Measurements from ENCODE around the gene DSN1.
A peak's percentile ranks its signal among the peaks of the same experiment; 100 is the strongest.
"Not testable (repeated sequence)": the region's sequence is repeated elsewhere in the genome, so short reads cannot be mapped to it uniquely, and the experiment has no call there.

Gene DSN1

GRCh38 chr20:36773597-36774390 lies at the start of gene DSN1:
Gene DSN1, minus strand, starts transcription at chr20:36773763. Its CDS starts 2,305 bp downstream, at chr20:36771458.
- DNase-seq (ENCODE audit: low read depth in 2 of 2): peak; percentile 98

GRCh38 chr20:36823121-36823520 lies 49.6 kb upstream of the DSN1 start:
- DNase-seq (ENCODE audit: low read depth in 2 of 2): no peak

GRCh38 chr20:36821964-36822437 lies 48.4 kb upstream of the DSN1 start:
- DNase-seq (ENCODE audit: low read depth in 2 of 2): no peak

GRCh38 chr20:36820928-36821327 lies 47.4 kb upstream of the DSN1 start:
- DNase-seq (ENCODE audit: low read depth in 2 of 2): no peak

DNA sequence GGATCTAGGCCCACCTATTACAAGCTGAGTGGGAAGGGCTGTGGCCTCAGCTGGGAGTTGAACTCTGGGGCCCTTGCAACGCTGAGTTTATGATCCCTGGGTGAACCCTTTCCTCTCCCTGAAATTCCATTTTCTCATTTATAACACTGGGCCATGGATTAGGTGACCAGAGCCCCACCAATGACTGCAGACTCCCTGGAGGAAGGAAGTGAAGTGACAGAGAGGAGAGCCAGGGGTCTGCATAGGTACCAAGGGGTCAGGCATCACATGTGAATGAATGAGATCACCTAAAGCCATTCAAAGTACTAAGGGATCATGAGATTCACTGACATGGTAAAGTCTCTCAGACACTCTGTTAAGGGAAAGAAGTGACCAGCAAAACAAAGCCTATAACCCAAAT lies 46.5 kb upstream of the DSN1 start:
- no peak for DNase-seq (ENCODE audit: low read depth in 2 of 2)

- DNase-seq (ENCODE audit: low read depth in 2 of 2): no peak
These were observed 46.1 kb upstream of the DSN1 start for GRCh38 chr20:36819659-36820058.

DNA sequence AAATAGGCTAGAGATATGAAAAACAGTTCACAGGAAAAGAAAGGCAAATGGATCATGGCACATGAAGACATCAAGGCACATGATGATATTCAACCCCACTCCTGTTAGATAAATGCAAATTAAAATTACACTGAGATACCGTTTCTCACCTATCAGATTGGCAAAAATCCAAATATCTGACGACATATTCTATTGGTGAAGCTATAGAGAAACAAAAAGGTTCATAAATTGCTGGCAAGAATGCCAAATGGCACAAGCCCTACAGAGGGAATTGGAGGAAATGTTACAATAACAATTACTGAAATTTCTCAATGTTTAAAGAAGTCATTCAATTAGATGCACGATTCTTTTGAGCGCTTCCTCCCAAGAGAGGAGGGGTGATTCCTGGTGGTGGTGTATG lies 45.3 kb upstream of the DSN1 start:
- DNase-seq (ENCODE audit: low read depth in 2 of 2): no peak

DNA sequence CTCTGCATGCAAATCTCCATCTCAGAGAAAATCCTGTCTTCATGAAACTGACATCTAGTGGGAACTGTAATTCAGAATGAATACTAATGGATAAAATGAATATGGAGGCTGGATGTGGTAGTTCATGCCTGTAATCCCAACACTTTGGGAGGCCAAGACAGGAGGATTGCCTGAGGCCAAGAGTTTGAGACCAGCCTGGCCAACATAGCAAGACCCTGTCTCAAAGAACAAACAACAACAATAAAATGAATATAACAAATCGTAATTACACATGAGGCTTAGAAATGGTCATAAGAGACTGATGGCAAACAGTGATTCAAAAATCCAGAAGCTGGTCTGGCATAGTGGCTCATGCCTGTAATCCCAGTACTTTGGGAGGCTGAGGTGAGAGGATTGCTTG lies 44.6 kb upstream of the DSN1 start:
- no peak for DNase-seq (ENCODE audit: low read depth in 2 of 2)

- no peak for DNase-seq (ENCODE audit: low read depth in 2 of 2)
These were observed 43.9 kb upstream of the DSN1 start for GRCh38 chr20:36817496-36817895.

DNA sequence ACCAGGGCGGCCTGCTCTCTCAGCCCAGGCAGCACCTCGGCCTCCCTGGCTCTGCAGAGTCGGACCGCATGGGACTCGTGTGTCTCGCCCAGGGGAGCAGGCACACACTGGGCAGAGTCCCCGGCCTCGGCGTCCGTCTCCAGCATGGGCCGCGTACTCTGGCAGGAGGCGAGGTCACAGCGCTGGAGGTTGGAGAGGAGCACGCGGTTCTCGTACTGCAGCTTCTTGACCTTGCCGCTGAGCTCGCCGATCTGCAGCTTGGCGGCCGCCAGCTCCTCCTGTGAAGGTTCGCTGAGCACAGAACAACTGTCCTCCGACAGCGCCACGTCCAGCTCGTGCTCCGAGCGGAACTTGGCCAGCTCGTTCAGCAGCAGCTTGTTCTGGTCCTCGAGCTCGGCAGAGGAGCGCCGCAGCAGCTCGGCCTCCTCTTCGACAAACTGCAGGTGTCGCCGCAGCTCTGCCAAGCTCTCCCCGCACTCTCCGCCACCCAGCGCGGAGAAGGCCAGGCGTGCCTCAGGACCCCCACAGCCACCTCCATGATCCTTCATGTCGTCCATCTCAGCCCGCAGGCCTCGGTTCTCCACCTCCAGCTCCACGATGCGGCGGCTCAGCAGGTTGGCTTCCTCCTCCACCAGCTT lies 42.0 kb upstream of the DSN1 start:
- no peak for DNase-seq (ENCODE audit: low read depth in 2 of 2)

DNA sequence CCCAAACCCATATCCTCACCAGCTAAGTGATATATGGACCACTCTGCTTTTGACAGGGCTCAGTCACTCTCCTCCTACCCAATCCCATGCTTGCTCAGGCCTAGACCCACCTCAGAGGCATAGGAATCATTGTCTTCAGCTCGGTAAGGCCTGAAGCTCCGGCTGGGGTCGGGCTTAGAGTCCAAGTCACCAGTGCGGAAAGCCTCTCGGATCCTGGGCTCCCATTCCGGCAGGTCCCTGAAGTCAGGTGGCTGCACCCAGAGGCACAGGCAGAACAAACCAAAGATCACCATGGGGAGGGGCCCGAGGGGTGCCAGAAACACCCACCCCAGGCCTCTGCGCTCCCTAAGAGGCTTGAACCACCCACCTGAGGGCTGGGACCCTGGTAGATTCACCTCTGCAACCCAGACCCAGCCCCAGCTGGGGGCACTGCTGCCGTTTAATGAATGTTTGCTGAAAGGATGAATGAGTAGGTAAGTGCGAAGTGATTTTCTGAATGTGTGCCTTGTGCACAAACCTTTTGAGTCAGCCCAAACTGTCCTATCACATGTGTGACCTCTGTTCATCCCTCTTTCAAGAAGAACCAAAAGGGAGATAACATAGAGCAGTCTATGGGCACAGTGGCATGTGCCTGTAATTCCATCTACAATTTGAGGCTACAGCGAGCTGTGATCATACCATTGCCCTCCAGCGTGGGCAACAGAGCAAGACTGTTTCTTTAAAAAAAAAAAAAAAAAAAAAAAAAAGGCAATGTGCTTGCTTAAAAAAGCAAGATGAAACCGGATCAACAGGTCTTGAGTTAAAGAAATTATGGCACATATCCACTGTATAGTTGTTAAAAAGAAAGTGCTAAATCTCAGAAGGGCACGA lies 39.3 kb upstream of the DSN1 start:
- no peak for DNase-seq (ENCODE audit: low read depth in 2 of 2)

DNA sequence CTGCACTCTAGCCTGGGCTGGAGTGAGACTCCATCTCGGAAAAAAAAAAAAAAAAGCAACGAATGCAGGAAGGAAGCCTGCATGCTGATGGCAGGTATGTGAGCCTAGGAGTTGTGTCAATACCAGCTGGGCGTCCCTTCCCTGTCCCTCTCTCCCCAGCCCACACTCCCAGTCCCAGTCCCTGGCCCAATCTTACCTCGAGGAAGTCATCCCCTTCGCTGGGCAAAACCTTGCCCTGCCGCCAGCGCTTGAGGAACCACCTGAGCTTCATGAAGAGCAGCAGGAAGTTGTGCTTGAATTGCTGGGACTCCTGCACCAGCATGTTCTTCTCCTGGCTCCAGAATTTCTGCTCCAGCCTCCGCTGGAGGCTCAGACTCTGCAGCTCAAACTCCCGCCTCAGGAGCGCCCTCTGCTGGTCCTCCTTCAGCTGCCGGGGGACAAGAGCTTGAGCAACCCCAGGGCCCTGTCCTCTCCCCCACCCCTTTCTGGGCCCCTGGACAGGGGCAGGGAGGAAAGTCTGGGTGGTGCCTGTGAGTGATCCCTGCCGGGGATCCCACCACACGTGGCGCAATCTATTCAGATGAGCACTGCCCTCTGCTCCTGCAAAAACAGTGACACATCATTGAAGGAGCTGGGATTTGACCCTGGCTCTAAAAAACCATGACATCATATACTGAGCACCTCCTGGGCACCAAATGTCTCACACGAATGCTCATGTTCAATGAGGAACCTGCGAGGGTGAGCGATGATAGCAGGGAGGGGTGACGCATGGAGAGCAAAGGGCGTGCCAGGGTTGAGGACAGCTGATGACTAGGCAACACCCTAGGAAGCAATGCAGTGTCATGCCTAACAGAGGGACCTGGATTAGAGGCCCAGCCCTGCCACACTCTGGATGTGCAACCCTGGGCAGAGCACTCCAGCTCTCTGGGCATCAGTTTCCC lies 35.0 kb upstream of the DSN1 start:
- DNase-seq (ENCODE audit: low read depth in 2 of 2): peak; percentile 49 to 57

DNA sequence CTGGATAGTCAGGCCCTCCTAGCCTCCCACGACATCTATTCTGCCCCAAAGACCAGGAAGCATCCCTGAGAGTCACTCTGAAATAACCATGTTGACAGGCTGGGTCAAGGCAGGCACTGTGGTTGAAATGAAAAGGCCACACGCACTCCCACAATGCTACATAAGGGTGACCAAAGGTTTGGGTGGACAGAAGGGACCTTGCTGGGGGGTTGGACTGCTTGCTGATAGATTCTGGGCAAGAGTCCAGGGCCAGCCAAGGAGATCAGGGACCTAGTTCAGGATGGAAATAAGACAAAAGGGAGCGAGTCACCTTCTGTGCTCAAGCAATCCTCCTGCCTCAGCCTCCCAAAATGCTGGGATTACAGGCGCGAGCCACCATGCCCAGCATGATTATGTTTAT lies 32.5 kb upstream of the DSN1 start:
- no peak for DNase-seq (ENCODE audit: low read depth in 2 of 2)

DNA sequence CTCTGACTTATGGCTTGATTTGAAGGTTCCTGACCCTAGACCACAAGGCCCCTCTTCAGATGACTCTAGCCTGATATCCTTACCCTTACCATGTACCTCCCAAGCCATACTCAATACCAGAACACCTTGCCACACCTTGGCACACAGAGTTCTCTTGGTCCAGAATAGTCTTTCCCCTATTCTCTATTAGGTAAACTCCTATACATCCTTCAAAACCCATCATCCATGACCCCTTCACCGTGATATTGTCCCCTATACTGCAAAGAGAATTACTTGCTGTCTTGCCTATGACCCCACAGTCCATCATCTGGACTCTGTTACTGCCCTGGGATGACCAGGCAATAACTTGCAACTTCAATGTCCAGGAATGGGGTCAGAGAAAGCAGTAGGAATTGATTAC lies 31.8 kb upstream of the DSN1 start:
- DNase-seq (ENCODE audit: low read depth in 2 of 2): no peak

- DNase-seq (ENCODE audit: low read depth in 2 of 2): no peak
These were observed 30.9 kb upstream of the DSN1 start for GRCh38 chr20:36804425-36804824.

GRCh38 chr20:36802326-36803222 lies 29.0 kb upstream of the DSN1 start:
- no peak for DNase-seq (ENCODE audit: low read depth in 2 of 2)

GRCh38 chr20:36800410-36800809 lies 26.8 kb upstream of the DSN1 start:
- no peak for DNase-seq (ENCODE audit: low read depth in 2 of 2)

DNA sequence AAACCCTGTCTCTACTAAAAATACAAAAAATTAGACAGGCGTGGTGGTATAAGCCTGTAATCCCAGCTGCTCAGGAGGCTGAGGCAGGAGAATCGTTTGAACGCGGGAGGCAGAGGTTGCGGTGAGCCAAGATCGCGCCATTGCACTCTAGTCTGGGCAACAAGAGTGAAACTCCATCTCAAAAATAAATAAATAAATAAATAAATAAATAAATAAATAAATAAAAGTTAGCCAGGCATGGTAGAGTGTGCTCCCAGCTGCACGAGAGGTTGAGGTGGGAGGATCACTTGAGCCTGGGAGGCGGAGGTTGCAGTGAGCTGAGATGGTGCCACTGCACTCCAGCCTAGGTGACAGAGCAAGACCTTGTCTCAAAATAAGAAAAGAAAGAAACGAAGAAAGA lies 25.8 kb upstream of the DSN1 start:
- DNase-seq (ENCODE audit: low read depth in 2 of 2): not testable (repeated sequence)

DNA sequence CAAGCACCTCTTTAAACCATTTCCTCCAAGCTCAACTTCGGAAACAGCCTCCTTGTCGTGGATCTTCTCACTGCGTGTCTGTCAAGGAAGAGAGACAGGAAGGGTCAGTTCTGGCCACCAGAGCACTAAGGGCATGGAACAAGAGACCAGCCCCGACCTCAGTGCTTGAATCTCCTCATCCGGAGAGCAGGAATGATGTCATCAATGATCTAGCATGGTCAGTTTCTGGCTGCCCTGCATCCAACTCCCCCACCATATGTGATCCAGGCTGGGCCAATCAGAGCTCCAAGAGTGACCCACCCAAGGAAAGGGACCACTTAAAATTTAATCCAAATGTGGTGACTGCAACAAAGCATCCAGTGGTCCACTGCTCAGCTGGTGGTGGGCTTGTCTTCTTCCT lies 23.3 kb upstream of the DSN1 start:
- DNase-seq (ENCODE audit: low read depth in 2 of 2): no peak

GRCh38 chr20:36796117-36796516 lies 22.6 kb upstream of the DSN1 start:
- no peak for DNase-seq (ENCODE audit: low read depth in 2 of 2)
